GM19099 (cell line): ENCODE results near the gene SH3BP1.

ENCODE experiments used
- POLR2A ChIP-seq: IDR thresholded peaks from 3 replicates; pipeline ENCODE4 v1.6.1; 2011; ENCODE audit warnings: low read depth; ENCODE audit not compliant: insufficient read length; ENCODE audit errors: extremely low read depth

Gene SH3BP1

GRCh38 chr22:37639070-37639760 is at the start of gene SH3BP1:
Gene SH3BP1 (plus strand): TSS chr22:37639669. CDS start chr22:37639788, 119 bp downstream.
- TF ChIP-seq POLR2A = no peak

- no peak for TF ChIP-seq POLR2A
These were observed 47.6 kb upstream of the SH3BP1 start for GRCh38 chr22:37591823-37592404.

- TF ChIP-seq POLR2A = no peak
These were observed 45.2 kb upstream of the SH3BP1 start for GRCh38 chr22:37594237-37594636.

- no peak for TF ChIP-seq POLR2A
These were observed 40.3 kb upstream of the SH3BP1 start for GRCh38 chr22:37599153-37599552.

GRCh38 chr22:37601203-37601539 is 38.3 kb upstream of the SH3BP1 start:
- TF ChIP-seq POLR2A = no peak

GRCh38 chr22:37601540-37602442 is 37.7 kb upstream of the SH3BP1 start:
- no peak for TF ChIP-seq POLR2A

GRCh38 chr22:37604074-37604473 is 35.4 kb upstream of the SH3BP1 start:
- TF ChIP-seq POLR2A = no peak

GRCh38 chr22:37604875-37605274 is 34.6 kb upstream of the SH3BP1 start:
- no peak for TF ChIP-seq POLR2A

- TF ChIP-seq POLR2A = no peak
These were observed 32.2 kb upstream of the SH3BP1 start for GRCh38 chr22:37607010-37607934.

- no peak for TF ChIP-seq POLR2A
These were observed 31.5 kb upstream of the SH3BP1 start for GRCh38 chr22:37607935-37608476.

- TF ChIP-seq POLR2A = peak; percentile 43
These were observed 30.8 kb upstream of the SH3BP1 start, which contains the start of gene GGA1 for GRCh38 chr22:37608477-37609239. Gene GGA1 (plus strand): TSS chr22:37608834. CDS start chr22:37608861, 27 bp downstream.

- TF ChIP-seq POLR2A = peak; percentile 46
These were observed 30.0 kb upstream of the SH3BP1 start for GRCh38 chr22:37609240-37610152.
